Measurements from ENCODE around the gene VPS41. TPM values are rescaled to one million over a fixed set of nuclear protein-coding genes. Genes with fewer than 3 reads are reported as not detected.
A peak's percentile ranks its signal among the peaks of the same experiment; 100 is the strongest.

VPS41 gene
- polyA plus RNA-seq, 1 of the 3 experiments (the other 2 are of a cell fraction): 20.4 TPM

- WGBS (ENCODE audit: low lambda C conversion rate): 92% methylated on average over 5 of the region's 5 CpGs
These were observed 36.8 kb downstream of the VPS41 start for GRCh38 chr7:38872202-38872601.

GRCh38 chr7:38870147-38870546 lies 38.8 kb downstream of the VPS41 start:
- DNase-seq: no peak
- Histone ChIP-seq H3K79me2 (ENCODE audit: insufficient read depth) (no peaks in the 10 kb centered on the region; the same call in 1 of the 2 replicates), H3K9me3 (no peaks in the 10 kb centered on the region), H3K4me2 (no peak overlapping the region), H3K4me1 (ENCODE audit: control insufficient read depth in 1 of 2, insufficient read depth in 2 of 2, low read depth in 1 of 2, low read length in 1 of 2) (peaks cover 0 to 6% of the 10 kb centered on the region in 2 experiments; a peak in 3 of 4 replicates), H3K36me3 (replicated peaks in 1 of 2; ENCODE audit: control insufficient read depth in 1 of 2, insufficient read depth in 2 of 2, low read length in 1 of 2) (peaks cover 27 to 30% of the 10 kb centered on the region in 2 experiments), H3K4me3 (ENCODE audit: low read depth in 2 of 2, low read length in 1 of 2) (no peak overlapping the region), H3K9me2 (no peaks in the 10 kb centered on the region), H3F3A (replicated peaks; ENCODE audit: insufficient read depth) (no peaks in the 10 kb centered on the region), H4K20me1 (ENCODE audit: insufficient read depth) (no peaks in the 10 kb centered on the region), H3K27ac (ENCODE audit: low read depth in 2 of 2, low read length in 1 of 2) (peak overlapping the region in 1 of 2 experiments; percentile 2; a peak in 1 of 4 replicates), H3K9ac (no peak overlapping the region), H2AFZ (ENCODE audit: low read depth) (no peak overlapping the region), H3K27me3 (ENCODE audit: insufficient read depth) (no peaks in the 10 kb centered on the region)
- 47% methylated on average over 3 of the region's 3 CpGs for WGBS (ENCODE audit: low lambda C conversion rate)
- CTCF ChIA-PET: interaction anchor here (0.9 to 2.0 kb wide), 5 partner anchors 14 to 62 kb away, joined by 3 to 8 read pairs (median 3); no protein-coding TSS in a partner anchor
- POLR2A ChIA-PET: no interaction called here
- no peak for TF ChIP-seq RXRA (IDR thresholded peaks at IDR 0.05; ENCODE audit: borderline replicate concordance, low read depth)
- no peak for TF ChIP-seq CTCF (IDR thresholded peaks at IDR 0.05)
- TF ChIP-seq SIN3A (IDR thresholded peaks at IDR 0.05; ENCODE audit: borderline replicate concordance, low read depth, low read length): no peak
- no peak for TF ChIP-seq GABPA (IDR thresholded peaks at IDR 0.05; ENCODE audit: low read depth)
- TF ChIP-seq PBX3 (IDR thresholded peaks at IDR 0.05): no peak; the same call in 1 of the 2 replicates
- no peak for TF ChIP-seq TAF1 (IDR thresholded peaks at IDR 0.05; ENCODE audit: borderline replicate concordance, low read depth, low read length)
- peak; percentile 45; the same call in 1 of the 2 replicates for TF ChIP-seq TCF12 (IDR thresholded peaks at IDR 0.05)
- peak; percentile 44 for TF ChIP-seq GATA2 (CRISPR knock-in tag; IDR thresholded peaks at IDR 0.05)

More at GRCh38 chr7:38872202-38872601, 36.8 kb downstream of the VPS41 start:
- CTCF ChIA-PET: interaction anchor here (1.5 kb wide), 1 partner anchor 16 kb away, joined by 3 read pairs; no protein-coding TSS in a partner anchor
- POLR2A ChIA-PET: no interaction called here
- peaks cover 0 to 6% of the 10 kb centered on the region in 2 experiments; a peak in 3 of 4 replicates for H3K4me1 ChIP-seq (ENCODE audit: control insufficient read depth in 1 of 2, insufficient read depth in 2 of 2, low read depth in 1 of 2, low read length in 1 of 2)
- H3K27me3 ChIP-seq (ENCODE audit: insufficient read depth): no peaks in the 10 kb centered on the region
- H4K20me1 ChIP-seq (ENCODE audit: insufficient read depth): no peaks in the 10 kb centered on the region
- H3K9ac ChIP-seq: no peak overlapping the region
- peaks cover 9% of the 10 kb centered on the region for H3K79me2 ChIP-seq (ENCODE audit: insufficient read depth)
- no peak overlapping the region for H3K4me3 ChIP-seq (ENCODE audit: low read depth in 2 of 2, low read length in 1 of 2)
- H3K36me3 ChIP-seq (replicated peaks in 1 of 2; ENCODE audit: control insufficient read depth in 1 of 2, insufficient read depth in 2 of 2, low read length in 1 of 2): peaks cover 17 to 18% of the 10 kb centered on the region in 2 experiments
- H3K27ac ChIP-seq (ENCODE audit: low read depth in 2 of 2, low read length in 1 of 2): no peak overlapping the region
- no peaks in the 10 kb centered on the region for H3K9me3 ChIP-seq
- no peak overlapping the region for H2AFZ ChIP-seq (ENCODE audit: low read depth)
- no peak for DNase-seq
- no peaks in the 10 kb centered on the region for H3K9me2 ChIP-seq
- no peak for TF ChIP-seq USF1 (IDR thresholded peaks at IDR 0.05; ENCODE audit: borderline replicate concordance, low read depth)
- no peak for TF ChIP-seq EZH2phosphoT487 (IDR thresholded peaks at IDR 0.05; ENCODE audit: borderline replicate concordance, low read depth)
- no peak for TF ChIP-seq GATA2 (CRISPR knock-in tag; IDR thresholded peaks at IDR 0.05)
- TF ChIP-seq GABPA (IDR thresholded peaks at IDR 0.05; ENCODE audit: low read depth): no peak
- no peak for TF ChIP-seq CHD2 (IDR thresholded peaks at IDR 0.05; ENCODE audit: low read length, partially characterized antibody)
- TF ChIP-seq MXI1 (IDR thresholded peaks at IDR 0.05; ENCODE audit: low read depth, low read length): no peak
- TF ChIP-seq ZBTB33 (IDR thresholded peaks at IDR 0.05; ENCODE audit: borderline replicate concordance, low read depth): no peak
- no peak for TF ChIP-seq RXRA (IDR thresholded peaks at IDR 0.05; ENCODE audit: borderline replicate concordance, low read depth)
- no peak for TF ChIP-seq TAF1 (IDR thresholded peaks at IDR 0.05; ENCODE audit: borderline replicate concordance, low read depth, low read length)
- no peak for TF ChIP-seq FOXM1 (IDR thresholded peaks at IDR 0.05; ENCODE audit: low read depth)
- no peak for TF ChIP-seq FOSL2 (IDR thresholded peaks at IDR 0.05; ENCODE audit: borderline replicate concordance, low read depth)
- no peak for TF ChIP-seq RFX5 (IDR thresholded peaks at IDR 0.05; ENCODE audit: low read length)
- TF ChIP-seq NRF1 (IDR thresholded peaks at IDR 0.05; ENCODE audit: low read depth, low read length): no peak
- TF ChIP-seq MEF2A (IDR thresholded peaks at IDR 0.05; ENCODE audit: borderline replicate concordance, low read depth): no peak
- H3K4me2 ChIP-seq: no peak overlapping the region
- H3F3A ChIP-seq (replicated peaks; ENCODE audit: insufficient read depth): no peaks in the 10 kb centered on the region
